Left lung (tissue), 10 donors: ENCODE measurements around the gene ILF2. TPM values are rescaled to one million over a fixed set of nuclear protein-coding genes. Genes with fewer than 3 reads are reported as not detected.

ENCODE experiments used
- ATAC-seq: fragments of 200-7000 bp; cut with Tn5 transposase; one replicate; pipeline ENCODE4 v1.9.1; 2020; ENCODE audit warnings: moderate library complexity
- DNase-seq, 4 donors: peaks; one replicate each; pipeline ENCODE4 v3.0.0-alpha.2; 2013 to 2020
- H3K27ac ChIP-seq, 2 donors: fragments of 200-600 bp; sonication (generic) in 1 of 2; one replicate each; pipeline versions ENCODE4 v1.5.0 to v1.8.0; 2020 to 2021
- H3K27me3 ChIP-seq, 2 donors: fragments of 200-600 bp; sonication (generic) in 1 of 2; one replicate each; pipeline versions ENCODE4 v1.5.0 to v1.8.0; 2020 to 2021
- H3K36me3 ChIP-seq, 2 donors: fragments of 200-600 bp; sonication (generic) in 1 of 2; one replicate each; pipeline versions ENCODE4 v1.5.0 to v1.8.0; 2020 to 2021
- H3K4me1 ChIP-seq, 2 donors: fragments of 200-600 bp; one replicate each; pipeline ENCODE4 v1.8.0; 2021
- H3K4me3 ChIP-seq, 2 donors: fragments of 200-600 bp; sonication (generic) in 1 of 2; one replicate each; pipeline versions ENCODE4 v1.5.0 to v1.8.0; 2020 to 2021; ENCODE audit warnings: mild to moderate bottlenecking in 1 of 2
- H3K9me3 ChIP-seq, 2 donors: fragments of 200-600 bp; sonication (generic) in 1 of 2; one replicate each; pipeline versions ENCODE4 v1.5.0 to v1.8.0; 2020 to 2021
- intact Hi-C, 2 donors: fragments of 100-400 bp; cut with DNase I; formaldehyde crosslinking; loops; one replicate each; pipeline versions ENCODE4 v1.11.2 to v1.14.2; 2022
- polyA plus RNA-seq, 6 donors: library from polyadenylated mRNA; unstranded; fragments of 120-200 nt; gene quantifications; one replicate each; pipeline ENCODE4 v1.2.1, GENCODE V29; 2013; ENCODE audit not compliant: insufficient read length in 6 of 6
- total RNA-seq, 2 donors: library from RNA; stranded (reverse); fragmentation: NEBNext Ultra II Directional; extraction: Animal tissue kit (Norgen Biotek cat#: 25700); gene quantifications; one replicate each; pipeline ENCODE4 v1.2.1, GENCODE V29; 2021
- TF ChIP-seq, protein P1 (sequence below), 2 donors: fragments of 200-600 bp; sonication (generic) in 1 of 2; IDR thresholded peaks; one replicate each; pipeline versions ENCODE4 v1.5.0 to v1.8.0; 2021; ENCODE audit warnings: antibody characterized with exemption in 2 of 2
- donor health status: DM: no; HTN: yes; CAD: no.
- donor health status: DM: no; HTN: no; CAD: no.

Gene ILF2
- total and polyA plus RNA-seq, 8 donors = 104 to 295 (median 252) TPM

DNA sequence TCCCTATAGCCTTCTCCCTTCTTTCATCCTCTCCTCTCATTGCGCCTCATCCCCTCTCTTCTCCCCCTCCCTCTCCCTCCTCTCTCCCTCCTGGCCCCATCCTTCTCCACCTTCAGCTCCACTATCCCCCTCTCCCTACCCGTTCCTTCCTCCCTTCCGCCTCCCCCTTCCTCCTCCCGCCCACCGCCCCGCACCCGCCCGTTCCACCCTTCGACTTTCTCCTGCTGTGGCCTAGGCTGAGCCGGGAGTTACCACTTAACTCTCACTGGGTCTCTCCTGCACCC, 9.3 kb upstream of the ILF2 start:
- no peak for ATAC-seq
- H3K4me3 ChIP-seq = peak overlapping the region in 1 of 2 donors; percentile 66
- H3K27ac ChIP-seq = peak overlapping the region in 1 of 2 donors; percentile 74

DNA sequence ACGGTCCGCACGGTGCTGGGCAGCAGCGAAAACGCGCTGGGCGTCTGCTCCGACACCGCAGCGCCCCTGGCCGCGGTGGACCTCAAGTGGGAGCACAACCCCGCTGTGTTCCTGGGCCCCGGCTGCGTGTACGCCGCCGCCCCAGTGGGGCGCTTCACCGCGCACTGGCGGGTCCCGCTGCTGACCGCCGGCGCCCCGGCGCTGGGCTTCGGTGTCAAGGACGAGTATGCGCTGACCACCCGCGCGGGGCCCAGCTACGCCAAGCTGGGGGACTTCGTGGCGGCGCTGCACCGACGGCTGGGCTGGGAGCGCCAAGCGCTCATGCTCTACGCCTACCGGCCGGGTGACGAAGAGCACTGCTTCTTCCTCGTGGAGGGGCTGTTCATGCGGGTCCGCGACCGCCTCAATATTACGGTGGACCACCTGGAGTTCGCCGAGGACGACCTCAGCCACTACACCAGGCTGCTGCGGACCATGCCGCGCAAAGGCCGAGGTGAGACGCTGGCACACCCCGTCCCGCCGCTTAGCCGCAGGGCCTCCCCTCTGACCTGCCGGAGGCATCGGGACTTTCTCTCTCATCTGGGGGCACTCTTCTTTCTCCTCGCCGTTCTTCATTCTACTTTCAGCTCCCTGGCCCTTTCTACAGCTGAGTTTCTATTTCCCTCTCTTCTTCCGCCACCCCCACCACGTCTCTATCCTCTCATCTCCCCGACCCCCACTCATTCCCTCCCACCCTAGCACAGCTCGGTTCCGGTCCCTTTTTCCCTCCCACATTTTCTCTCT, 8.7 kb upstream of the ILF2 start:
- Histone ChIP-seq H3K27ac (peak overlapping the region; percentile 56 to 74), H3K4me3 (peak overlapping the region; percentile 51 to 66), H3K27me3 (peaks cover 8 to 39% of the 10 kb centered on the region in 2 donors), H3K9me3 (no peaks in the 10 kb centered on the region), H3K36me3 (peaks cover 0 to 3% of the 10 kb centered on the region in 2 donors), H3K4me1 (peaks cover 12 to 35% of the 10 kb centered on the region in 2 donors)
- intact Hi-C loops = loop anchor here in 1 of 2 donors (5.0 to 10.0 kb wide), 2 partner anchors 65 to 93 kb away; no protein-coding TSS in a partner anchor
- ATAC-seq (peak; percentile 54), DNase-seq (peak in 1 of 4 donors; percentile 85)
- TF ChIP-seq, protein P1, sequence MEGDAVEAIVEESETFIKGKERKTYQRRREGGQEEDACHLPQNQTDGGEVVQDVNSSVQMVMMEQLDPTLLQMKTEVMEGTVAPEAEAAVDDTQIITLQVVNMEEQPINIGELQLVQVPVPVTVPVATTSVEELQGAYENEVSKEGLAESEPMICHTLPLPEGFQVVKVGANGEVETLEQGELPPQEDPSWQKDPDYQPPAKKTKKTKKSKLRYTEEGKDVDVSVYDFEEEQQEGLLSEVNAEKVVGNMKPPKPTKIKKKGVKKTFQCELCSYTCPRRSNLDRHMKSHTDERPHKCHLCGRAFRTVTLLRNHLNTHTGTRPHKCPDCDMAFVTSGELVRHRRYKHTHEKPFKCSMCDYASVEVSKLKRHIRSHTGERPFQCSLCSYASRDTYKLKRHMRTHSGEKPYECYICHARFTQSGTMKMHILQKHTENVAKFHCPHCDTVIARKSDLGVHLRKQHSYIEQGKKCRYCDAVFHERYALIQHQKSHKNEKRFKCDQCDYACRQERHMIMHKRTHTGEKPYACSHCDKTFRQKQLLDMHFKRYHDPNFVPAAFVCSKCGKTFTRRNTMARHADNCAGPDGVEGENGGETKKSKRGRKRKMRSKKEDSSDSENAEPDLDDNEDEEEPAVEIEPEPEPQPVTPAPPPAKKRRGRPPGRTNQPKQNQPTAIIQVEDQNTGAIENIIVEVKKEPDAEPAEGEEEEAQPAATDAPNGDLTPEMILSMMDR (IDR thresholded peaks at IDR 0.05) = peak in 1 of 2 donors; percentile 20

More for the DNA sequence above, 9.3 kb upstream of the ILF2 start:
- Histone ChIP-seq H3K9me3 (no peaks in the 10 kb centered on the region), H3K4me1 (peaks cover 12 to 35% of the 10 kb centered on the region in 2 donors), H3K27me3 (peaks cover 8 to 39% of the 10 kb centered on the region in 2 donors), H3K36me3 (peaks cover 0 to 7% of the 10 kb centered on the region in 2 donors)
- TF ChIP-seq, protein P1 (IDR thresholded peaks at IDR 0.05) = no peak
- no peak for DNase-seq
- intact Hi-C loops = loop anchor here in 1 of 2 donors (5.0 kb wide), 1 partner anchor 92 kb away; no protein-coding TSS in a partner anchor

DNA sequence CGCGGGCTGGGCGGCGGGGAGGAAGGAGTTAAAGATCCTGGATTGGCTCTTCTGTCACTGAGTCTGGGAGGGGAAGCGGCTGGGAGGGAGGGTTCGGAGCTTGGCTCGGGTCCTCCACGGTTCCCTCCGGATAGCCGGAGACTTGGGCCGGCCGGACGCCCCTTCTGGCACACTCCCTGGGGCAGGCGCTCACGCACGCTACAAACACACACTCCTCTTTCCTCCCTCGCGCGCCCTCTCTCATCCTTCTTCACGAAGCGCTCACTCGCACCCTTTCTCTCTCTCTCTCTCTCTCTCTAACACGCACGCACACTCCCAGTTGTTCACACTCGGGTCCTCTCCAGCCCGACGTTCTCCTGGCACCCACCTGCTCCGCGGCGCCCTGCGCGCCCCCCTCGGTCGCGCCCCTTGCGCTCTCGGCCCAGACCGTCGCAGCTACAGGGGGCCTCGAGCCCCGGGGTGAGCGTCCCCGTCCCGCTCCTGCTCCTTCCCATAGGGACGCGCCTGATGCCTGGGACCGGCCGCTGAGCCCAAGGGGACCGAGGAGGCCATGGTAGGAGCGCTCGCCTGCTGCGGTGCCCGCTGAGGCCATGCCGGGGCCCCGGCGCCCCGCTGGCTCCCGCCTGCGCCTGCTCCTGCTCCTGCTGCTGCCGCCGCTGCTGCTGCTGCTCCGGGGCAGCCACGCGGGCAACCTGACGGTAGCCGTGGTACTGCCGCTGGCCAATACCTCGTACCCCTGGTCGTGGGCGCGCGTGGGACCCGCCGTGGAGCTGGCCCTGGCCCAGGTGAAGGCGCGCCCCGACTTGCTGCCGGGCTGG, 7.9 kb upstream of the ILF2 start, which contains the start of gene NPR1:
NPR1 (plus strand) TSS at position 170 of the 818 bp plus-strand sequence; CDS start at position 591, 421 bp downstream.
- no peaks in the 10 kb centered on the region for H3K9me3 ChIP-seq
- TF ChIP-seq, protein P1 (IDR thresholded peaks at IDR 0.05) = no peak
- DNase-seq = peak; percentile 35 to 84 (median 54)
- peaks cover 12 to 35% of the 10 kb centered on the region in 2 donors for H3K4me1 ChIP-seq
- H3K27me3 ChIP-seq = peaks cover 8 to 39% of the 10 kb centered on the region in 2 donors
- peaks cover 0 to 3% of the 10 kb centered on the region in 2 donors for H3K36me3 ChIP-seq
- peak within 1 kb of the TSS; percentile 56 to 74 for H3K27ac ChIP-seq
- peak; percentile 74 for ATAC-seq
- peak within 1 kb of the TSS; percentile 51 to 66 for H3K4me3 ChIP-seq
- intact Hi-C loops = loop anchor here in 1 of 2 donors (10.0 kb wide), 1 partner anchor 66 kb away; no protein-coding TSS in a partner anchor

DNA sequence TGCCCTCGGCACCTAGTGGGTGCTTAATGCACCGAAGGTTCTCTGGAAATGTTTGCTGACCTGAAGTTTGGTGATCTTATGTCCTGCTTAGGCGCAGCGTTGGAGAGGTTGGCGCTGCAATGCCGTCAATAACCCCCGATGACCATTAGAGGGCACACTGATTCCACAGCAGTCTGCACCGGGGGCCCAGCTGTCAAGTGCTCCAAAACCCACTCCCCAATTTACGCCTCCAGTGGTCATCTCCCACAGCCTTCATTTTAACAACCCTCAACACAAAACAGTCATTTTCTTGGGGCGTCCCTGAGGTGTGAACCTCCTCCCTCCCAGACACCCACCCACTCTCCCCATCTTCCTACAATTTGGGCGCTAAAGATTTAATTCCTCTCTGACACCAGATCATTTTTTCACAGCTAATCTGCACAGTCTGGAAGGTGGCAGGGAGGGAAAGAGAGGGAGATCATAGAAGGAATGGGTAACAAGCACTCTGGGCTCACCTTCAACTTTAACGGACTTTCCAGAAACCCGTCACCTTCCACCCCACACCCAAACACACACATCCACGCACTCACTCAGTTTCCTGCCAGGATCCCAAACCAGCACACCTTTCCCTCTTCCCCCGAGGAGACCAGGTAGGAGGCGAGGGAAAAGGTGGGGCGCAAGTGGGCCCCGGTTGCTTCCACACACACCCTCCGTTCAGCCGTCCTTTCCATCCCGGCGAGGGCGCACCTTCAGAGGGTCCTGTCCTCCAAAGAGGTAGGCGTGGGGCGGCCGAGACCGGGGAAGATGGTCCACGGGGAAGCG, 7.1 kb upstream of the ILF2 start:
- intact Hi-C loops = loop anchor here in 1 of 2 donors (10.0 kb wide), 1 partner anchor 67 kb away; no protein-coding TSS in a partner anchor
- Histone ChIP-seq H3K4me3 (peak overlapping the region; percentile 51 to 66), H3K9me3 (no peaks in the 10 kb centered on the region), H3K4me1 (peaks cover 12 to 35% of the 10 kb centered on the region in 2 donors), H3K27ac (peak overlapping the region; percentile 56 to 74), H3K27me3 (peaks cover 8 to 39% of the 10 kb centered on the region in 2 donors), H3K36me3 (no peaks in the 10 kb centered on the region)
- peak; percentile 83 for ATAC-seq
- peak in 2 of 4 donors; percentile 43 to 57 for DNase-seq
- TF ChIP-seq, protein P1 (IDR thresholded peaks at IDR 0.05) = peak; percentile 86 to 89
